EH (cell line): ENCODE measurements around the gene CTRB2.
A peak's percentile ranks its signal among the peaks of the same experiment; 100 is the strongest.

Experiments
- DNase-seq: peaks from one replicate; pipeline ENCODE4 v3.0.0-alpha.2; 2015; ENCODE audit warnings: low read depth

CTRB2 gene

DNA sequence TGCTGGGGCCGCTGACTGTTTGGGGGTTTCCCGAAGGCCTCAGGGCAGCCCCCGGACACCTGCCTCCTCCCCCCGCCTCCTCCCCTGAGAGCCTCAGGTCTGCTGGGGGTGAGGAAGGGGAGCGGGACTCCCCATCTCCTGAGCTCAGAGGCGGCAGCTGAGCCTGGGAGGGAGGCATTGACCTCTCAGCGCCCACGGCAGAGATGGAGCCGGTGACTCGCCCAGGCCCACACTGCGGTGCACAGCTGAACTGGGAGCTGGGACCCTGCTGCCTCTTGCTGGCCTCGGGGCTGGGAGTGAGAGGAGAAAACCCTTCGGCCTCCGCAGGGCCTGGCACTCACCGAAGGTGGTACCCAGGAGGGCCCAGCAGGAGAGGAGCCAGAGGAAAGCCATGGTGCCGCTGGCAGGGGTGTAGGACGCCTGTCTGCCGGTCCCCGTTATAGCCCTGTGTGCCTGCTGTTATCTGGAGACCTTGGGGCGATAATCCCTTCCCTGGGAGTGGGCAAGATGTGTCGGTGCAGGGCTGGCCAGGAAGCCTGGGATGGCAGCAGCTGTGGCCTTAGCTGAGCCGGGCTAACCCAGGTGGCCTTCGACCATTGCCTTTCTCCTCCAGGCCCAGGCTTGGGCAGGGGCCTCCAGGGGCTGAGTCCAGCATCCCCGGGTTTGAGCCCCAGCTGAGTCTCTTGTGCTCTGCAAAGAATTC, at the start of gene CTRB2:
TSS of gene CTRB2 (minus strand) at position 413 of the 703 bp plus-strand sequence. CDS start at position 393, 20 bp downstream.
- DNase-seq, result peak; percentile 39

DNA sequence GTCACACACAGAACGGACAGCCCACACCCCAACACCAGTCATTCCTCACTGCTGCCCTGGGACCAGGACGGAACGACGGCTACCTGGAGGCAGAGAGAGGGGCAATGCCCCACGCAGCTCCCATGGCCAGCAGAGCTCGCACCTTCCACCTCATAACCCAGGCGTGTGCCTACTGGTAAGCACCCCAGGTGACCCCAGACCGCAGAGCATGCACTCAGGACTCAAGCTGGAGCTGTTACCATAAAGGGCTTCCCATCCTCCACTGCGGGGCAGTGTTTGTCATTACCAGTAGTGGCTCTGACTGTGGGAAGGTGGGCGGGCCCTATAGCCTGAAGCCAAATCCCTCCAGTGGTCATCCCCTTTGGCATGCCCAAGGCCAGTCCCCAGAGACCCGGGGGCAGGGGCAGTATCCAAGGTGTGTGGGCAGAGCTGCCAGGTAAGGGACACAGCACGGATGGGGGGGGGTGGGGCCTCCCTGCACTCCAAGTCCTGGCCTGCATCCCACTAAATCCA, 49.2 kb upstream of the CTRB2 start:
- peak; percentile 49 for DNase-seq

DNA sequence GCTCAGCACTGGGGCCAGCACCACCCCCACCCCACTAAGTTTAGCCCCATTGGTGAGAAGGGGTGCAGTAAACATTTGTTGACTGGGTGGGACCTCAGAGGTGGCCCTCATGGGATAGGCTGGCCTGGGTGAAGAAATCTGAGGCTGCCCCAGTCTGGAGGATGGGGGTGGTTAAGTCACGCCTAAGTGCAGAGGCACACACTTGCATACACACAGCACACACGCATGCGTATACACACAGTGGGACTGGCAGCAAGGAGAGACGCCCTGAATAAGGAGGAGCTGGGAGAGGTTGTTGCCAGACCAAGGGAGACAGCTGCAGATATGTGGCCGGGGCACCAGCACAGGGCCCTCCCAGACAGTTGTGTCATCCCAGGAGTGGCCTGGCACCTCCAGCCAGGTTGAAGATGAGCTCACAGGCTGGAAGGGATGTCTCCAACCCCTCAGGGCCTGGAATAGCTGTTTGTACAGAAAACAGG, 47.4 kb upstream of the CTRB2 start:
- DNase-seq, result peak; percentile 98

DNA sequence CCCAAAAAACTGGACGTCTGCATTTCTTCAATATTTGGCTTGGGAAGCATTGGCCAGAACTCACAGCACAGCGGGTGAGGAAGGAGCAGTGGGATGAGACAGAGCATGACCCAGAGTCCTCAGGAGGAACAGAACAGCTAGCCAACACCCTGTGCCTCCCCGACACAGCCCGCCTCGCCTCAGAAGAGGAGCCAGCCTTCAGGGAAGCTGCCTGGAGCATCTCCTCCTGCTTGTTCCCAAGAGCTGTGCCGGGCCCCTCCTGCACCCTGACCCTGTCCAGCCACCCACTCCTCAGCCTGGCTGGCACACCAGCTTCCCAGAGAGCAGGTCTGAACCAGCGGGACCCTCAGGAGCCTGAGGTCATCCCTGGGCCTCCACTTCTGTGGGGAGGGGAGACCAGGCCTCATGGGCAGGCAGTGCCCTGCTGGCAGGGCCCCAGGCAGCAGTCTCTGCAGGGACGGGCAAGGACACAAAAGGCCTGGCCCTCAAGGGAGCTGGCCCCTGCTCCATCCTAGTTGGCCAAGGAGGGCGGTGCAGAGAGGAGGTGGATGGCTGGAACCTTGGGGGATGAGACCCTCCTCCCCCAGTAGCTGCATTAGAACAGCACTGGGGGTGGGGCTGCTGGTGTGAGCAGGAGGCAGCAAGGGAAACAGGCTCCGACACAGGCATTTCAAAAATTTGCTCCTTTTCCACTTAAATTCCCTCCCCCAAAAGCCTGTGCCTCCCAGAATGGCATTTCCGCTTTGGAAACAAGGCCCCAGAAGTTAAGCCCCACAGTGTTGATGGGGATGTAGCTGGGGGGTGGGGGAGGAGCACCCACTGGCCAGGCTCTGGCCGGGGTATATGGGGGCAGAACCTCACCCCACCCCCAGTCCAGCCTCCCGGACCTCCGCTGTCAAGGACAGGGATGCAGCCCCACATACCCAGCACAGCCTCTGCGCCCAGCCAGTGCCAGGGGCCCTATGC, 46.3 kb upstream of the CTRB2 start:
- peak; percentile 98 for DNase-seq

DNA sequence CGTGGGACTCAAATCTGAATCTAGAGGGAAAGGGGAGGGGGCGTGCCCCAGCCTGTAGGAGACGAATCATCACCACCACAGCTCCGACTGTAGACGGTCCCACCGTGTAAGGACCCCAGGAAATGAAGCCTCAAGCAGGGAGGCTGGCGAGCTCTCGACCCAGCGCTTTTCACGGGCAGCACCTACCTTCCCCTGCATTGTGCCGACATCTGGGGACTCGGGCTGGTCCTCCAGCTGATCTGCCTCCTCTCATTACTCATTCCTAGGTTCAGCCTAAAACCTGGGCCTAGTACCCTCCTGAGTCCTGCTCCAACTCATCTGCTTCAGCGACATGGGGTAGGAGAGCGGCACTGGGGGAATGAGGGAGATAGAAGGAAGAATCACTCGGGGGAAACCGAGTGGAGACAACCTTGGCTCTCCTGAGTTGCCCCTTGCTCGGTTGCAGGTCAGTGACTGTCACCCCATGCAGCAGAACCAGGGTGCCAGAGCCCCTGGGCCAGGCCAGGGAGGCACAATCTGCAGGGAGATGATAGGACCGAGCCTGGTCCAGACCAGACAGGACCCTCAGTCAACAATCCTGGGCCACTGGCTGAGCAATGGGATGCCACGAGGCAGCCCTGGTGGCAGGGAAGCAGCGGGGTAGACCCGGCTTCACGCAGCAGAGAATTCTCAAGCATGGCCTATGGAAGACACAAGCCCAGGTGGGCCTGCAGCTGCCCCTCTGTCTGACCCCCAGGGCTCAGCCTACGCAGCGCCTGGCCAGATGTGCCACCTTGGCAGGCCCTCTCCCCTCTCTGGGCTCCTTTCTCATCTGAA, 45.3 kb upstream of the CTRB2 start:
- no peak for DNase-seq

DNA sequence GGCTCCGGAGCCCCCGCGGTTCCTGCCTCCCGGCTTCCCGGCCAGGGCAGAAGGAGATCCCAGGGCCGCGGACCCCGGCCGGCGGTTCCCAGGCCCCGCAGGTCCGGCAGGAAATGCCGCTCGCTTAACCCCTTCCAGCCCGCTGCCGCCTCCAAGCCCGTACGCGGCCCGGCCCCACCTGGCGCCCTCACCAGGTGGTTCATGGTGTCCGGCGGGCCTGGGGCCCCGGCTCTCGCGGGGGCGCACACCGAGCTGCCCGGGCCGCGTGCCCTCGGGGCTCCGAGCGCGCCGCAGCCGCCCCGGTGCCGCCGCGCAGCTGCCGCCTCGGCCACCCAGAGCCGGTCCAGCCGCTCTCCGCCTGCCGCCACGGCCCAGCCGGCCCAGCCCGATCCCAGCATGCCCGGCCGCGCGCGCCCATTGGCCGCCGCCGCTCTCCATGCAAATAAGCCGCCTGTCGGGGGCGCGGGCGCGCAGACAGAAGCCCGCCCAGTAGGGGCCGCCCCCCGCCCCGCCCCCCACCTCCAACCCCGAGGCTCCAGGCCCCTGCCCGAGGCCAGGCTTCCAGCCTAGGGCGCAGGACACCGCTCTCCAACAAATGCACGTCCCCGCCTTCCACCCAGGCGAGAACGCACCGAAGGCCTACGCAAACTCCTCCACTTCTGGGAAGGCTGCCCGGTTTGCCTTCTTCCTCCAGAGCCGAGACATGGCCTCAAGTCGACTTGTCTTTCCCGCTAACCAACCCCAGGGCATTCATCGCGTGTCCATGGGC, 44.5 kb upstream of the CTRB2 start, which contains the start of gene BCAR1:
TSS of gene BCAR1 (minus strand) at position 345 of the 769 bp plus-strand sequence. CDS start at position 203, 142 bp downstream.
- peak; percentile 97 for DNase-seq

DNA sequence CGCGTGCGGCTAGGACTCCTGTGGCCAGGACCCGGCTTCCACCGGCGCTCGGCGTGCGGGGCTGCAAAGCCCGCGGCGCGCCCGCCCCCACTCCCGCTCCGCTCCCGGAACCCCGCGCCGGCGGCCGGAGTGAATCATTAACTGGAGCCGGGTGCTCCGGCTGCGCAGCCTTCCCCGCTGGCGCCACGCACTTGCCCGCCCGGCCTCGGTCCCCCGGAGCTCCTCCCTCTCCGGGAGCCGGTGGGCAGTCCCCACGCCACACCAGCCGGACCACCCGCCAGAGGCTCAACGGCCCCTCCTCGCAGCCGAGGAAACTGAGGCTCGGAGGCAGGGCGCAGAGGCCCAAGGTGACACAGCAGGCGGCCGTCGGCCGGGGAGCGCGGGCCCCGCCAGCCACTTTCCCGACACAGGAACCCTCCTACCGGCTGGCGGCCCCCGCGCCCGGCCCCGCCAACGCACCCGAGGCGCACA, 43.9 kb upstream of the CTRB2 start:
- no peak for DNase-seq

DNA sequence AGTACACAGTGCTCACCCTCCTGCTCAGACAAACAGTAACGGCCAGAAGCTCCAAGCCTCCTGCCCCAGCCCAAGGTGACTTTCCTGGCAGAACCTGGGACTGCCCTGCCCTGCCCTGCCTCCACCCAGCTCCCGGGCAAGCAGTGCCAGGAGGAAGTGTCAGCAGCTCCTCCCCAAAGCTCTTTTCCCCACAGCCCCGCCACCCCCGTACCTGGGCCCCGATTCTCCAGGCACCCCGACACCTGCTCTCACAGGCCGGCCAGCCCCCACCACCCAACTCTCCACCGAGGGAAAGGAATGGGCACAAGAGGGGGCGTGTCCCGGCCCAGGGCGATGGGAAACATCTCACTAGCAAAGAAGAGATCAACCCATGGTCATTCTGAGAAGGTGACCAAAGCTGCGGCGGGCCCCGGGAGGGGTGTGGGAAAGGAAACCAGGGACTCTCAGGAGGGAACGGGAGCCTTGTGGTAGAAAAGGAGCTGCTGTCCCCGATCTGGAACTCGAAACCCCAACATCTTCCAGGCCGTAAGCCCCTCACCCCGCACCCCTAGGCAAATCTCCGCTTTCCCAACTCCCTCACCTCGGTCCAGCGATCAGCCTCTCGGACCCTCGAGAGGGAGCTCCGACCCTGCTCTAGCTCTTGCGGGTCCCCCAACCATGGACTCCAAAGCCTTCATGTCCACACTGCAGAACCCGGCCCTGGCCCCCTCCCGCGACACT, 43.3 kb upstream of the CTRB2 start:
- DNase-seq, result peak; percentile 49

DNA sequence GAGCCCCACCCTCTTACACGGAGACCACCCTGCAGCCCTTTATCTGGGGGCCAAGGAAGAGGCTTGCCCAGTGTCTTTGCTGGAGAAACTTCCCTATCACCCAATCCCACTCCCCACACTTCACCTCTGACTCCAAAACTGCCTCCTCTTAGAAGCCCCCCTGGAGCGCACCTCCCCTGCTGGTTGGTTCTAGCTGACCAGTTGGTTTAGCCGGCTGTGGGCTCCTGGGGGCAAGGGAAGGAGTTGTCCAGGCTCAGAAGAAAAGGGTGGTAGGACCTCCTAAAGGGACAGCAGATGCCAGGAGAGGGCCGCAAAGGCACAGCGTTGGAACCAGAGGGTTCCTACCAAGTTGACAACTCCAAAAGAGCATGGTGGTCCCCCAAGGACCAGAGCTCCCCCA, 42.5 kb upstream of the CTRB2 start:
- DNase-seq, result no peak

DNA sequence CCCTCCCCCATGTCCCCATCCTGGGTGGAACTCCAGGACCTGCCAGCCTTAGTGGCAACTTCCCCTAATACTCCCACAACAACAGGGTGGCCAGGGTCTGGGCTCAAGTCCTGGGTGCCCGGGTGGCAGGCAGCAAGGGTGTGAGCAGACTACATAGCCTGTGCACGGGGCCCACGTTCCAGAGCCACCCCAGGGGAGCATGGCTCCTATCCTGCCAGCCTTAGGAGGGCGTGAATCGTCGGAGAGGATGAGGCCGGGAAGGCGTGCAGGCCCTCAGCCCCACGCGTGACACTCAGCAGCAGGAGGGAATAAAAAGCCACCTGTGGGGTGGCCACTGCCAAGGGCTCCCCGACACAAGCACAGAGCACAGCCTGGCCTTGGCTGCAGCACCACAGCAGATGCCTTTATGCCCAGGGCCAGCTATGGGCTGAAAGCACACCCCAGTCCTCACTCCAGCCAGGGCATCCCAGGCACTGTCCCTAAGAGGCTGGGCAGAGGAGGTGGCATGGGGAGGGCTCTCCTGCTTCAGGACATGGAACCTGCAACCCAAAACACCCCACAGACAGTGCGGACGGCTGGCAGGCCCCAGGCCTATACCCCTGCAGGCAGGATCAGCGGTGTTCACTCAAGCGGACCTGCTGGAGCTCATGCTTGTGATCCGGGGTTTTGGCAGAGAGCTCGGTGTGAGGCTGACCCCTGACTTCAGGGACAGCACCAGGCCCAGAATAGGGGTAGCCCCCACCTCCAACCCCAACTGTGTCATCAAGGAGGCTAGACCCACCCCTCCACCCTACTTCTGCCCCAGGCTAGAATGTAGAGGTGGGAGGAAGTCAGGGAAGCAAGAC, 41.8 kb upstream of the CTRB2 start:
- DNase-seq, result no peak

DNA sequence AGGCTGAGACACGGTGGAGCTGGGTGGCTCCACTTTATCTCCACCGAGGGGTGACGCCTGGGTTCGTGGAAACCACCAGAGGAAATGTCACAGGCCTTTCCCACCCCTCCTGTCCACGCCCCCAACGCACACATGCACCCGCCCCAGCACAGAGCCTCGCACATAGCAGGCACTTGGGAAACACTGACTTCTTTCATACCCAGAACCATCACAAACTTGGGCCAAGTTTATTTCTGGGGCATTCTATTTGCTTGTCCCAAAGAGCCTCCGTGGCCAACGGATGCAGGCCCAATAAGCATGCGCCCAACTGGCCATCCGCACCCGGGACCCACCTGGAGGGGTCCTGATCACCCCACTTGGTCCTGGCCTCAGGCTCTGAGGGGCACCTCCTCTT, 41.2 kb upstream of the CTRB2 start:
- DNase-seq, result no peak

DNA sequence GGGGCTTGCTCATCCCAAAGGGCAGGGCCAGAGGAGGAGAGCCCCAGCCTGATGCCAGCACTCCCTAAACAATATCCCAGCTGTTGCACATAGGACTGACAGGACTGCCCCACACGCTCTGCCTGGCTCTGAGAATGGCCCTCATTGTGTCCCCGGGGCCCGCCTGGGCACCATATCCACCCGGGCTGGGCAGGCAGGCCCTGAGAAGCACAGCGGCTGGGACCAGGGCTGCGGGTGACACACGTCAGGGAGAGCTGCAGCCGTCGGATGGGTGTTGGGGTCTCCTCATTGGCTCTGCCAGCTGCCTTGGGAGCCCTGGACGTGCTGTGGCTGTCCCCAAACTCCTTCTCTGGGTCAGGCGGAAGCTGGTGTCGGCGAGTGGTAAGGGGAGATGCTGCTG, 40.3 kb upstream of the CTRB2 start:
- no peak for DNase-seq

DNA sequence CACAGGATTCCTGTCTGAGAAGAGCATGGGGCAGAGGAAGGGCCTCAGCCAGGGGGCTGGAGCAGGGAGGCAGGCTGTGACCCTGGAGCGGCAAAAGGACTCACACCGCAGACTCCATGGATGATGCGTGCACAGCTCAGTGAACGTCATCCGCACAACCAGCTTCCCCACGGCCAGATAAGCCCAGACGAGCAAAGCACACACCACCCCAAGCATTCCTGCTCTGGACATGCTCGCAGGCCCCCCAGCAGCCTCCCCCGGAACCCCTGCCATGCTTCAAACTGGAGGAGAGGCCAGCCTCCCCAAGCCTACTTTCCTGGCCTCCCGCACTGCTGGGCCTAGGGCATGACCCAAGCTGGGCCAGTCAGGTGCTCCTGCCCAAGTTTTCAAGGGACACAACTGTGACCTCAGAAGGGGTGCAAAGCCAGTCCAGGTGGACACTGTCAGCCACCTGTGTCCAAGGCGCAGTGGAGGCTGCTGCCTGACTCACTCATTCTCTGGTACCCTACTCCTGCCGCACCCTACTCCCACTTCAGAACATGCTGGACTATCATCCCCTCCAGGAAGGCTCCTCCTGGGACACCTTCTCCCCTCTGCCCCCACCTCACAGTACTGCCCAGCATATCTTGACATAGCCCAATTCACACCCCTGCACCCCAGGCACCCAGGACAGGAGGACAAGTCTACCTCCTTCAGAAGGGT, 39.7 kb upstream of the CTRB2 start:
- DNase-seq, result peak; percentile 51

DNA sequence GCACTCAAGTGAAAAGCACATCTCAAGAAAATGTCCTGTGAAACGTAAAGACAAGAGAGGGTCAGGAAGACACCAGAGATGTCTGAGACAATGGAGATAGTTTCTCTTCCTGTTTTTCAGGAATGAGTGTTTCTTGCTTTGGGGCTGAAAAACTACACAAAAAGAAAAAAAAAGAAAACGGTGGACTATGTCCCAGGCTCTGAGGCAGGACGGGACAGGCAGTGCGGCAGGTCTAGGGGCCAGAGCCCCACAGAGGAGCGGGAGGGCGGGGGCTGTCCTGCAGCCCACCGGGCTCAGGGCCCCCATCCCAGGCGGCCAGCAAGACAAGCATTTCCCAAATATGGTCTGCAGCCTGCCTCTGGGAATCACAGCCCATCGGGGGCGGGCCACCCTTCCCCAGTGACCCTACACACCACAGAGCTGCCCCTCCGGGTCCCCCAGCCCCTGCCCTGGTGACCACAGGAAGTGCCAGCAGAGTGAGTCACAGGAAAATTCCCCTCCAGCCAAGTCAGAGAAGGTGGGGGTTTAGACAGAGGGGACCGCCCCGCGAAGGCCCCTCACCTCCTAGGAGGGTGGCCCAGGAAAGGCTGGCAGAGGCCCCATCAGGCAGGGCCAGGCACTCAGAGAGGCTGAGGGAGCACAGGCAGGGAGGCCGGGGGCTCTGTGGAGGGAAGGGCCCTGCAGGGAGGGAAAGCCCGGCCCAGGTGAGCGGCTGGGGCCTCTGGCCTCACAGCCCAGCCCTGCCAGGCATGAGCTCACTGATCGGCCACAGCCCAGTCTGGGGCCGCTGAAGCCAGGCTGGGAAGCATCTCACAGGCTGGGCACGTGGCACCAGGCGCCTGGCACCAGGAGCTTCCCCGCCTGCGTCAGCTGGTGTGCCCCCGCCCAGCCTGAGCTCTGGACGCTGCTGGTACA, 38.1 kb upstream of the CTRB2 start:
- peak; percentile 99 for DNase-seq

DNA sequence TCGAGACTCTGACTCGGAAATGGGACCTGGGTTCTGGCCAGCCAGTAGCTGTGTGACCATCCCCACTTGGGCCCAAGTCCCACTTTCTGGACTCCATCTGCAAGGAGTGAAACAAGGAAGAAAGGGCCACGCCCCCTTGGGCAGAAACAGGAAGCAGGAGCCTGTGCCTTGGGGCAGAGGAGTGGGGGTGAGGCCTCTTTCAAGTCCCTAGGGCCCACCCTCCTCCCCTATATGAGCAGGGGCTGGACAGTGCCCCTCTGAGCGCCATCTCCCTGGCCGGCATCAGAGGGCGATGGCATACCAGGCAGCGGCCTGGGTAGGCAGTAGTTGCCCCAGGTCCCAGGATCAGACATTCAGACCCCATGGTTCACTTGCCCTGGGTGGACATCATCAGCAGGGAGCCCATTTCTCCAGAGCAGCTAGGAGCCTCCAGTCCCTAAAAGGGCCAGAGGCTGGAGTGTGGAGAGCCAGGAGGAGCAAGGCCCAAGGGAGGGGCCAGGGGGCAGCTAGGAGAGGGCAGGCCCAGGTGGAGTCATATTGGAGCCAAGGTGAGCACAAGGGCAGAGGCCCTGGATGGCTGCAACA, 37.4 kb upstream of the CTRB2 start:
- peak; percentile 93 for DNase-seq

DNA sequence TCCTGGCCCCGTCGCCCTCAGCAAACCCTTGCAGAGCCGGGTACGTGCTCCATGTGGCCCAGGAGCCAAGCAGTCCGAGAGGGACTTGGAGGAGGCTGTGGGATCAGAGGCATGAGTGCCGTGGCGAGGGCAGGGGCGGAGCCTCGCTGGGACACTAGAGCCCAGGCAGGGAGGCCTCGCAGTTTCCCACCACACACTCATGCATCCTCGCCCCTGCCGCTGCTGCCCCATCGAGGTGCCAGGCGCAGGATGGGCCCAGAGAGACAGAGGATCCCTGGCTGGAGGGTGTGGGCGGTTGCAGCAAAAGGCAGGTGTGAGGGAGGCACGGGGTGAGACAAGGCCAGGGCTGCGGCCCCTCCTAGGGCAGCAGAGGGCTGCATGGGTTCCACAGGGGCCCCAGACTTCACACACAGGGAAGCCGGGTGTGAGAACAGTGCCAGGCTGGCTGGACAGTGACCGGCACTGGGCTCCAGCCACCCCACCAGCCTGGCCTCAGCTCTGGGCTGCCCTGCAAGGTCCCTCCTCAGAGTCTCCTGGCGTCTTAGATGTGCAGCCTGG, 36.8 kb upstream of the CTRB2 start:
- no peak for DNase-seq
